GDM1 (cell line): ENCODE measurements around the gene ZNF653.
"Not testable (repeated sequence)": the region's sequence is repeated elsewhere in the genome, so short reads cannot be mapped to it uniquely, and the experiment has no call there.

Experiments used
- DNase-seq: peaks from one replicate; lab custom pipeline; 2025; lab: John Stamatoyannopoulos, UW

The ZNF653 gene

GRCh38 chr19:11453468-11454341, 51.9 kb downstream of the ZNF653 start:
- DNase-seq: no peak

DNA sequence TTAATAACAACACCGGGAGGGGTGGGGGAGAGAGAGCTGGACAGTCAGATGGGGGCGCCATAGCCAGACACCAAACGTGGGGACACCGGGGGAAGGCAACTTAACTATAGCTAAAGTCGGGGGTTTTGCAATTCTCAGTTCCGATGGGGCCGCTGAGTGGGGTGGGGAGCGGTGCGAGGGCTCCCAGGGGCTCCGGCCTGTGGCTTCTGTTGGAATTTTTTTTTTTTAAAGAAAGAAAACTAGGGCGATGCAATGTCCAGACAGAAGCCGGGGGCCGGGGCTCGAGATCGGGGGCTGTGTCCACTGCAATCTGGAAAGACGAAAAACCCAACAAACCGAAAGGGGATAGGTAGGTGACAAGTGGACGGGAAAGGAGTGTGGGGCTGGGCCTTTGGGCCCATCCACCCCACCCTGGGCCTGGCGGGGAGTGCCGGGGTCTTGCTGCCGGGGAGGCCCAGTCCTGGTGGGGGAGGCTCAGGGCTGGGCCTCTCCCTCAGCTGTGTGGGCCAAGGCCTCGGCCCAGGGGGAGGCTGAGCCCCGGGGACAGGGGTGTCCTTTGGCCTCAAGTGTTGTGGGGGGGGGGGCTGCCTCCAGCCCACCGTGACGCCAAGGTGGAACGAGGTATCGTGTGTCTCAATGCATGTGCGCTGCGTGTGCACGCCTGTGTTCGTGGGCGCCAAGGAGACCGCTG, 52.9 kb downstream of the ZNF653 start:
- no peak for DNase-seq

- DNase-seq: no peak
Measured at GRCh38 chr19:11451871-11452619, 53.6 kb downstream of the ZNF653 start.

- DNase-seq: no peak
Measured at GRCh38 chr19:11451327-11451870, 54.2 kb downstream of the ZNF653 start.

GRCh38 chr19:11450570-11451326, 54.9 kb downstream of the ZNF653 start:
- no peak for DNase-seq

GRCh38 chr19:11448923-11449554, 56.6 kb downstream of the ZNF653 start:
- no peak for DNase-seq

DNA sequence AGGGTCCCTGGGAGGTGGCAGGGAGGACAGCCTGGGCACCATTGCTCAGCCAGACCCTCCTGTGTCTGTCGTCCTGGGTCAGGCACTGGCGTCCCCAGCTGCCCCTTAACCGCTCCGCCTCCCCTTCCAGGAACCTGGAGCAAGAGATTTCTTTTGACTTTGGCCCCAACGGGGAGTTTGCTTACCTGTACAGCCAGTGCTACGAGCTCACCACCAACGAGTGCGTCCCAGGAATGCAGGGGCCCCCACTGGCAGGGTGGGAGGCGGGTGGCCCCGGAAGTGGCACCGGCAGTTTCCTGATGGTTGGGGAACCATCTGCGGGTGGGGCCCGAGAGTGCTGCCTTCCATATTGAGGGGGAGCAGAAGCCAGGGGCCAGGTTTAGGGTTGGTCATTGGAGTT, 57.2 kb downstream of the ZNF653 start:
- DNase-seq: no peak

- no peak for DNase-seq
Measured at GRCh38 chr19:11447347-11448262, 58.0 kb downstream of the ZNF653 start.

GRCh38 chr19:11446652-11447301, 58.9 kb downstream of the ZNF653 start:
- no peak for DNase-seq

GRCh38 chr19:11446271-11446651, 59.4 kb downstream of the ZNF653 start:
- DNase-seq: no peak

DNA sequence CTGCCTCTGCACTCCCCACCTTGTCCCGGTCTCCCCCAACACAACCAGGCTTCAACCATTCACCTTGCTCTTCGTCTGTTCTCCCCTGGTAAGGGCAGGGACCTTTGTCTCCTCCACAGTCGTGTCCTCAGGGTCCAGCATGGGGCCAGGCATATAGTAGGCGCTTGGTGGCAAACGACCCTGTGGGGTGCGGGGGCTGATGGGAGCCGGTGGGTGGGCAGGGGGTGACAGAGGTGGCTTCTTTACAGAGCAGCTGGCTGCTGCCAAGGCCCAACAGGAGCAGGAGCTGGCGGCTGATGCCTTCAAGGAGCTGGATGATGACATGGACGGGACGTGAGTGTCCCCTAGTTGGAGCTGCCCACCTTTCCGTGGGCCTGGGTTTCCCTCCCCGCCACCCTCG, 60.5 kb downstream of the ZNF653 start:
- DNase-seq: no peak

DNA sequence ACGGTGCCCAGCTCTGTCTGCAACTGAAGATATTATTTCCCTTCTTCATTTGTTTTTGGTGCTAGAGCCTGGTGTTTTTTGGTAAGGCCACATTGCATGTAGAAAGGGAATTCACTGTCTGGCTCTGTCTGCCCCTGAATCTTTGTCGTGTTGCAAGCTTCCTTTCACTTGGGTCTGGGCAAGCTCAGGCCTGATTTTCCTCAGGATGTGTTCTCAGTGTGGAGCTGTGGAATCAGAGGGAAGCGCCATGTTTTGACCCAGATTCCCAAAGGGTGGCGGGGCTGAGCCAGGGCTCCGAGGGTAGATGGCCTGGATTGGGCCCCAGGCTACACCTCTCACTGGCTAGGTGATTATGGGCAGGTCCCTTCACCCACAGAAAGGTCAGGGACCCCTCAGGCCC, 61.6 kb downstream of the ZNF653 start:
- DNase-seq: no peak

DNA sequence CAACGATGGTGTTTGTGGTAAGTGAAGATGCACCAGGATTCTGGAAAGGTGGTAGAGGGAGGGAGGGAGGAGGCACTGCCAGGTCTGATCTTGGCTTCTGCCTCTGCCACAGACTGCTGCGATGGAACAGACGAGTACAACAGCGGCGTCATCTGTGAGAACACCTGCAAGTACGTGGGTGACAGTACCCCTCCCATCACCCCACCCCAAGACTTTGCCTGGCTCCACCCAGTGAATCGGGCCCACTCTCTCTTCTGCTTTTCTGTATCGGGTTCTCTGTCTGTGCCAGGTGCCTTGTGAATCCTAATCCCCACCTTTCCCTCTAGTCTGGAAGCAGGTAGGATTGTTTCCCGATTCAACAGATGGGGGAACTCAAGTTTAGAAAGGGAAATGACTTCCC, 67.7 kb downstream of the ZNF653 start:
- DNase-seq: no peak

DNA sequence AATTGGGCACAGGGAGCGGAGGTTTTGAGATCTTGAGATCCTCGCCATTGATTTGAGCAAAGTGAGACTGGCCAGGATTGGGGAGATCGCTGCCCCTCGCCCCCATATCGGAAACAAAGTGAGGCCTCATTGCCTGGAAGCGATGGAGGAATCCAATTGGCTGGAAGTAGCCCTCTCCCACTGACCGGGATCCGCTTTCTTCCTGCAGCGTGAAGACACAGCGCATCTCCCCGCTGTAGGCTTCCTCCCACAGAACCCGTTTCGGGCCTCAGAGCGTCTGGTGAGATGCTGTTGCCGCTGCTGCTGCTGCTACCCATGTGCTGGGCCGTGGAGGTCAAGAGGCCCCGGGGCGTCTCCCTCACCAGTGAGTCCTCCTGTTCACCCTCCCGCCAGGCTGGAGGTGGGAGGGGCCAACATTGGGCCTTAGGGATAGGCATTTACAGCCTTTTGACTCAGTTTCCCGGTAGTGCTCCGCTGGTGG, 69.8 kb downstream of the ZNF653 start:
- DNase-seq: no peak

- peak; percentile 99 for DNase-seq
Measured at GRCh38 chr19:11435057-11435832, 70.4 kb downstream of the ZNF653 start, which contains the start of the genes ODAD3 and PRKCSH. ODAD3 (minus strand) TSS chr19:11435121; CDS start chr19:11435016, 105 bp downstream. PRKCSH (plus strand) TSS chr19:11435635; CDS start chr19:11436118, 483 bp downstream.

- no peak for DNase-seq
Measured at GRCh38 chr19:11434703-11435056, 71.0 kb downstream of the ZNF653 start.

DNA sequence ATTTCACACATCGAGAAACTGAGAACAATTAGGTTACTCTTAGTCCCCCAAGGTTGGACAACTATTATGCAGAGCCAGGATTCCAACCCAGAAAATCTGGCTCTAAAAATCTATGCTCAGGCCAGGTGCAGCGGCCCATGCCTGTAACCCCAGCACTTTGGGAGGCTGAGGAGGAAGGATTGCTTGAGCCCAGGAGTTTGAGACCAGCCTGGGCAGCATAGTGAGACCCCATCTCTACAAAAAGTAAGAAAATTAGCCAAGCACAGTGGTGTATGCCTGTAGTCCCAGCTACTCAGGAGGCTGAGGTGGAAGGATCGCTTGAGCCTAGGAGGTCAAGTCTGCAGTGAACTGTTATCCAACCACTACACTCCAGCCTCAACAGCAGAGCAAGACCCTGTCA, 72.1 kb downstream of the ZNF653 start:
- DNase-seq: not testable (repeated sequence)
